WI38 (cell line): ENCODE results near the gene HPS1.

Source experiments
- H3K4me3 ChIP-seq: 2 replicates; pipeline ENCODE4 v1.5.1; 2011; ENCODE audit warnings: low read depth, mild to moderate bottlenecking, control low read depth, low read length
- CTCF ChIP-seq: IDR thresholded peaks from 2 replicates; pipeline ENCODE4 v1.5.1; 2012; ENCODE audit warnings: low read depth, mild to moderate bottlenecking, control low read depth, low read length

Gene HPS1

GRCh38 chr10:98456043-98456570, 9.4 kb upstream of the HPS1 start:
- no peak overlapping the region for H3K4me3 ChIP-seq
- TF ChIP-seq CTCF: no peak

GRCh38 chr10:98453729-98454128, 7.0 kb upstream of the HPS1 start:
- TF ChIP-seq CTCF: no peak
- H3K4me3 ChIP-seq: no peak overlapping the region

- no peak overlapping the region for H3K4me3 ChIP-seq
- TF ChIP-seq CTCF: no peak
Measured at GRCh38 chr10:98450618-98451017, 3.9 kb upstream of the HPS1 start.

GRCh38 chr10:98449287-98449686, 2.6 kb upstream of the HPS1 start:
- no peak overlapping the region for H3K4me3 ChIP-seq
- no peak for TF ChIP-seq CTCF

GRCh38 chr10:98446151-98446660, 529 bp downstream of the HPS1 start:
- TF ChIP-seq CTCF: no peak
- peak overlapping the region; percentile 84 for H3K4me3 ChIP-seq

- H3K4me3 ChIP-seq: peak overlapping the region; percentile 84
- TF ChIP-seq CTCF: no peak
Measured at GRCh38 chr10:98445200-98445812, 1.4 kb downstream of the HPS1 start.

GRCh38 chr10:98444314-98445006, 2.3 kb downstream of the HPS1 start:
- TF ChIP-seq CTCF: no peak

More at GRCh38 chr10:98444314-98445006, 2.3 kb downstream of the HPS1 start:
- H3K4me3 ChIP-seq: no peak overlapping the region
